GM12872 (cell line): ENCODE measurements around the gene TMED1.
A peak's percentile ranks its signal among the peaks of the same experiment; 100 is the strongest.

Source experiments
- TF ChIP-seq, protein P1 (sequence below): IDR thresholded peaks from 3 replicates; pipeline ENCODE4 v1.5.1; 2011; ENCODE audit warnings: low read depth, mild to moderate bottlenecking, low read length, moderate library complexity; ENCODE audit not compliant: insufficient read depth

The TMED1 gene

DNA sequence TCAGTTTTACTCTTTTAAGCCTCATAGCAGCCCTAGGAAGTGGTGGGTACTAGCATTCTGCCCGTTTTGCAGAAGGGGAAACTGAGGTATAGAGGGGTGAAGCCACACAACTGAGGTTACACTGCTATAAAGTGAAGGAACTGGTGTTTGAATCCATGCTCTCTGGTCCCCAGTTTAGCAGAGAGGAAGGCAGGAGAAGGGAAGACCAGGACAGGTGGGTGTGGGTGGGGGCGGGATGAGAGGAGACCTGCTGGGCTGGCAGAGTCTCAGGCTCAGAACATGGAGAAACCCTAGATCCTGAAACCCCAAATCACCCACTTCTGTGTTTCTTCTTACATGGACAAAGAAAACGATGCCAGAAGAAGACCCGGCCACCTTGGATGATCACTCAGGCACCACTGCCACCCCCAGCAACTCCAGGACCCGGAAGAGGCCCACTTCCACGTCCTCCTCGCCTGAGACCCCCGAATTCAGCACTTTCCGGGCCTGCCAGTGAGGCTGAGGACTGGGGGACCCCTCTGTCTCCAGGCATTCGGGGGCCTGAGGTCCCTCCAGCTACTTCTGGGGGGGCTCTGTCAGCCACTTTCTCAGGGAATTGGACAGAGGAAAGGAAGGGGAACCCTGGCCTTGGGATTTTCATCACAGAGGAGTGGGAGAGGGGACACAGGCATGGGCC, 33.0 kb upstream of the TMED1 start:
- TF ChIP-seq, protein P1, sequence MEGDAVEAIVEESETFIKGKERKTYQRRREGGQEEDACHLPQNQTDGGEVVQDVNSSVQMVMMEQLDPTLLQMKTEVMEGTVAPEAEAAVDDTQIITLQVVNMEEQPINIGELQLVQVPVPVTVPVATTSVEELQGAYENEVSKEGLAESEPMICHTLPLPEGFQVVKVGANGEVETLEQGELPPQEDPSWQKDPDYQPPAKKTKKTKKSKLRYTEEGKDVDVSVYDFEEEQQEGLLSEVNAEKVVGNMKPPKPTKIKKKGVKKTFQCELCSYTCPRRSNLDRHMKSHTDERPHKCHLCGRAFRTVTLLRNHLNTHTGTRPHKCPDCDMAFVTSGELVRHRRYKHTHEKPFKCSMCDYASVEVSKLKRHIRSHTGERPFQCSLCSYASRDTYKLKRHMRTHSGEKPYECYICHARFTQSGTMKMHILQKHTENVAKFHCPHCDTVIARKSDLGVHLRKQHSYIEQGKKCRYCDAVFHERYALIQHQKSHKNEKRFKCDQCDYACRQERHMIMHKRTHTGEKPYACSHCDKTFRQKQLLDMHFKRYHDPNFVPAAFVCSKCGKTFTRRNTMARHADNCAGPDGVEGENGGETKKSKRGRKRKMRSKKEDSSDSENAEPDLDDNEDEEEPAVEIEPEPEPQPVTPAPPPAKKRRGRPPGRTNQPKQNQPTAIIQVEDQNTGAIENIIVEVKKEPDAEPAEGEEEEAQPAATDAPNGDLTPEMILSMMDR = no peak

DNA sequence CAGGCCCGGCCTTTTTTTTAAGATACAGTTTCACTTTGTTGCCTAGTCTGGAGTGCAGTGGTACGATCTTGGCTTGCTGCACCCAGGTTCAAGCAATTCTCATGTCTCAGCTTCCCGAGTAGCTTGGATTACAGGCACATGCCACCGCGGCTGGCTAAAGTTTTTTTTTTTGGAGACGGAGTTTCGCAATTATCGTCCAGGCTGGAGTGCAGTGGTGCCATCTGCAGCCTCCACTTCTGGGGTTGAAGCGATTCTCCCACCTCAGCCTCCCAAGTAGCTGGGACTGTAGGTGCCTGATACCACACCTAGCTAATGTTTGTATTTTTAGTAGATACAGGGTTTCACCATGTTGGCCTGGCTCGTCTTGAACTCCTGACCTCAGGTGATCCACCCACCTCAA, 30.5 kb upstream of the TMED1 start:
- TF ChIP-seq, protein P1 = no peak

DNA sequence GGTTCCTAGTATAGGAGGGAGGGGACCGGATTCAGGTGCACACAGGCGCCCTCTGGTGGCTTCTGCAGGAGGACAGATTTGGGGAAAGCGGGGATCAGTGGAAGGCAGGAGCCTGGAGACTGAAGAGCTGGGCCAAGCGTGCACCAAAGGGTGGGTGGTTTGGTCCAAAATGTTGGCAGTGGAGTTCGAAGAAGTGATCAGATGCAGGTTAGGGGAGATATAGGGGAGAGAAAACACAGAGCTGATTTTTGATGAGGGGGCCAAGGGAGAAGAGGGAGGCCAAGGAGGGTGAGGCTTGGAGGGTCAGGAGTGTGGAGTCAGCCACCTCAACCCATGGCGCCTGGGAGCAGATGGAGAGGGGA, 28.5 kb upstream of the TMED1 start:
- TF ChIP-seq, protein P1 = peak; percentile 93

DNA sequence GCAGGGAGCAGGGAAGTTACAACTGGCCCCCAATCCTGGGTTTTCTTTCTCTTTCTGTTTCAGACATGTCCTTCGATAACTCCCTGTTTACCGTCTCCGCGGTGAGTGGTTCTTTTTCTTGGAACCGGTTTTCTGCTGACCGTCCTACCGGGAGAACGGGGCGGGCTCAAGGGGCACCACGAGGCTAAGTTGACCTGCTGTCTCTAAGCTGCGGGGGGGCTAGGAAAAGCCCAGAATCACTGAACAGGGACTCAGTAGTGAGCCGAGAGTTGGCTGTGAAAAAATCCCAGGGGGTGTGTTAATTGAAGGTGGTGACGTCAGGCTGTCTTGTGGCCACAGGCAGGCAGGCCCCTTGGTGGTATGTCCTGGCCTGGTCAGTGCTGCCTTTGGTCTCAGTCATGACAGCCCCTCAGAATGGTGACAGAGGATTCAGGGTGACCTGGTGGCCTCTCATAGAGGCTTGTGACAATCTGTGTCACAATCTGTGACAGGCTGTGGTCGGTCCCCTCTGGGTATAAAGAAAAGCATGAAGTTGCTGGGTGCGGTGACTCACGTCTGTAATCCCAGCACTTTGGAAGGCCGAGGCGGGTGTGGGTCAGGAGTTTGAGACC, 27.2 kb upstream of the TMED1 start:
- TF ChIP-seq, protein P1 = no peak

DNA sequence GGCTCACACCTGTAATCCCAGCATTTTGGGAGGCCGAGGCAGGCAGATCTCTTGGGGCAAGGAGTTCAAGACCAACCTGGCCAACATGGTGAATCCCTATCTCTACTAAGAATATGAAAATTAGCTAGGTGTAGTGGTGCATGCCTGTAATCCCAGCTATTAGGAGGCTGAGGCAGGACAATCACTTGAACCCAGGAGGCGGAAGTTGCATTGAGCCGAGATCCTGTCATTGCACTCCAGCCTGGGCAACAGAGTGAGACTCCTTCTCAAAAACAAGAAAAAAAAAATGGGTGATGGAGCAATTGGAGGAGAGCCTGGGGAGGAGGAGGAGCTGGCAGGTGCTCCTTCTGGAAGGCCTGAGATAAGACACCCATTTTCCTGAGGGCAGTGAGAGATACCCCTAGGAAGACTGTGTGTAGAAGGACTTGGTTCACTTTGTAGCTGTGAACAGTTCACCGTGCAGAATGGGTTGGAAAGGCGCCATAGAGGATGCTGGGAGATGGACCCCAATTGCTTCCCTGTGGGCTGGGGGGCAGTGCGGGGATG, 26.6 kb upstream of the TMED1 start:
- TF ChIP-seq, protein P1 = no peak

DNA sequence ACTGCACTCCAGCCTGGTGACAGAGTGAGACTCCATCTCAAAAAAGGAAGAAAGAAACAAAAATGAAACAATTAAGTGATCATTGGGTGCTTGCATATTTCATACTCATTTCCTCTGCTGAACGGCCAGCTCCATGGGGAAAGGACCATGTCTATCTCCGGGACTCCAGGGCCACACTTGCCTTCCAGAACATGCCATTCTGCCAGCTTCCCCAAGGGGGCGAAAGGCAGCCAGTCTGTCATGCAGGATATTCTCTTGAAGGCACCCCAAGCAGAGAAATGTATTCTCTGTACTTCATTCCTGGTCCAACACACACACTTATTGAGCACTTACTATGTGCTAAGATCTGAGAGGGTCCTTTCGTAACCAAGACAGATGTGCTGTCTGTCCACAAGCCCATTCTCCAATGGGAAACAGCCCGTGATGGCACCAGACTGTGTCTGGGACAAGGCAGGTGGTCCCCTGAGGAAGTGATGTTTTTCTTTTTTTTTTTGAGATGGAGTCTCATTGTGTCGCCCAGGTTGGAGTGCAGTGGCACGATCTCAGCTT, 25.2 kb upstream of the TMED1 start:
- TF ChIP-seq, protein P1 = peak; percentile 76

DNA sequence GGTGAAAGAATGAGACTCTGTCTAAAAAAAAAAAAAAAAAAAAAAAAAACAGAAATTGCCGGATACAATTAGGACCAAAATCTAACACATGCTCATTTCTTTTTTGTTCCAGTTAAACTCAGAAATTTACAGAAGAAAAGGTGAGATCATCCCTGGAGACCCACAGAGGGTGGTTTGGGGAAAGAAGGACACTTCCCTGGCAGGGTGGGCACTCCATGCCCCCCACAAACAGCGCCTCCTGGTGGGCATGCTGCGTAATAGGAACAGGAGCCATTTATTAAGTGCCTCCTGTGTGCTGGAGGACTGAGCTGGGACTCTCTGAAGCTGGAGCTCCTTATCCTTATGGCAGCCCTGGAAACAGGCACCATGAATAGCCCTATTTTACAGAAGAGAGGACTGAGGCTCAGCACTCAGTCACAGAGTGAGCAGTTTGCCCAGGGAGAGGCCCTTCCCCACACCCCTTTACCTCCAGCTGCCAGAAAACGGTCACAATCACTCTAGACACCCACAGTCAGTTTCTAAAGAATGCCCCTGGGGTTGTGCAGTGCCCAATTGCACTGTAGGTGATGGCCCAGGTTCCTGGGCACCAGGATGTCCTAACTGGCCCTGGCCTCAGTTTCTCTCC, 22.3 kb upstream of the TMED1 start:
- TF ChIP-seq, protein P1 = peak; percentile 90
